ENCODE data around the gene RBM24.

RBM24 gene

DNA sequence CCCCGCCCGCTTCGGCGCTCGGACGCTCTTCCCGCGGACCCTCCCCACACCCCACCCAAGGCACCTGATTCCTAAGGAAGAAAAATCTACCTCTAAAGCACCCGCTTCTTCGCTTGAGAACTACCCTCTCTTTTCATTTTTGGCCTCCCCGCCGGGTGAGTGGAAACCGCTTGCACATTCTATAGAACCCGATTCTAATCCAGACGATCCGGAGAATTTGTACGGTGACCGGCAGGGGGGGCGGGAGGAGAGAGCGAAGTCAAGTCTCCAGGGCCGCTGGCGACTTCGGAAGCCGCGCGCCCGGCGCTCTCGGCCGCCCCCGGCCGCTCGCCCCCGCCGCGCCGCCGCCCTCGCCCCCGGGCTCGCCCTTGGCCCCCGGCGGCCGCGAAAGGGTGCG lies at the start of gene RBM24:
TSS of gene RBM24 (plus strand) at position 262 of the 397 bp plus-strand sequence. CDS start 221 bp downstream, outside the sequence.
- no peak for DNase-seq (ENCODE audit: low read depth in 2 of 2)

DNA sequence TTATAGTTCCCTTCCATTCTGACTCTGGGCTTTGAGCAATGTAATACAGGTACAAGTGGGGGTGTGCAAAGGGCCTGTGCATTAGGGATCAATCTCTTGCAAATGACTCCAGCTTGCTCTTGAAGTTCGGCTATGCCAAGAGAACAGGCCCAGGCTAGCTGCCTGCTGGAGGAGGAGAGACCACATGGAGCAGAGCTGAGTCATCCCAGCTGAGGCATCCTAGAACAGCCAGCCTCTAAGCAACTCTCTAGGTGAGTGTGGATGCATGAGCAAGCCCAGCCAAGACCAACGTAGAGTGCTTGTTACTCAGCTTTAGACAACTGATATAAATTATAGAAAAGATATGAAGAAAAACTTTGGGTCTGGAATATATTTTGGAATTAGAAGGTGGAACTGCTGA lies 47.6 kb upstream of the RBM24 start:
- no peak for DNase-seq (ENCODE audit: low read depth in 2 of 2)

DNA sequence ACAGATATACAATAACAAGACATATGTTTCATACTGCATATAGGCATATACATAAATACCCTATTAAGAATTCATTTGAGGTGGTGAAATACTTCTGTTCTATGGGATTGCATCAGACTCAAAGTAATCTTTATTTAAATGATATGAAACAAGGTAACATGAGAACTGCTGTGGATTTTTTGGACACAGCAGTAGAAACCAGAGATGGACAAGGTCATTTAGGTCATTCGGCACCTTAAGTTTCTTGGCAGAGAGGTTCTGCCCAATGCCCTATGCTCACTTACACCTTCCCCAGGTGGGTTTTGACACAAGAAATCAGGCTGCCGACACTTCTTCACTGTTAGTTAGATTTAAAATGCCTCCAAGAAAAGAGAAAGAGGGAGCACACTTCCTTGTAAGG lies 43.9 kb upstream of the RBM24 start:
- DNase-seq (ENCODE audit: low read depth in 2 of 2): no peak

DNA sequence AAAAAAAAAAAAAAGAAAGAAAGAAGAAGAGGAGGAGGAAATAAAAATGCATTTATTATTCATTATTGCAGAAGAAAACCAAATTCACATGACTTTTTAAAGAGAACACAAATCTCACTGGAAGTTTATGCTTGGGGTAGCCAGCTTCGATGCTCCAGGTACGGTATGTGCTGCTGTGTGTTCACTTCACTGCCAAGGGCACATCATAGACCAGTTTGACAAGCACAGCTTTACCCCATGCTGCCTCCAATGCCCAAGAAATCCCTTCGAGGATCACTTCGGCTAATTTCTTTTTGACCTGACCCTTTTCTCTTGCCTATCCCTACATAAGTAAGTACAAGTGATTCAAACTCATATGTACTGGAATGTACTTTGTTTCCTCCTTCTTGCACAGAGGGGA lies 41.9 kb upstream of the RBM24 start:
- no peak for DNase-seq (ENCODE audit: low read depth in 2 of 2)

DNA sequence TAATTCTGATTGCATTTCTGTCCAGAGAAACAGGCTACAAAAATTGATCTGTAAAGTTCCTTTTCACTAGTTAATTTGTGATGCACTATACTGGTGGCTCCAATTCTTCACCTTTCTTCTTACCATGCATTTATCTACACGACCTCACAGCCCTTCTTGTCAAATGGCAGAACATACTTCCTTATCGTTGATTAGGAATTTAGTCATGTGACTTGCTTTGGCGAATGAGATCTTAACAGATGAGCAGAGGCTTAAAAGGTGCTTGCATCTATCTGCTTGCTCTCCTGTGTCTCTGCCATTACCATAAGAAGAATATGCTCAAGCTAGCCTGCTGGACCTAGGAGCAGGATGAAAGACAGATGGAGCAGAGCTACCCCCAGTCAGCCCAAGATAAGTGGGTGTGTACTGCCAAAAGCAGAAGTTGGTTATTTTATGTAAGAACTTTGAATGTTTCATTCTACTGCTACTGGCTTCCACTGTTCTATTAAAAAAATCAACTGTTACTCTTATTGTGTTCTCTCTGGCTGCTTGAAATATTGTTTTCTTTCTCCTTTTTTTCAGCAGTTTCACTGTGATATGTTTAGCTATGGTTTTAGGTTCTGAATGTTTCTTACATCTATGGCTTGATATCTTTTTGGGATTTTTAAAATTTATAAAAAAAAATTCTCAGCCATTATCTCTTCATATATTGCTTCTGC lies 40.2 kb upstream of the RBM24 start:
- no peak for DNase-seq (ENCODE audit: low read depth in 2 of 2)

DNA sequence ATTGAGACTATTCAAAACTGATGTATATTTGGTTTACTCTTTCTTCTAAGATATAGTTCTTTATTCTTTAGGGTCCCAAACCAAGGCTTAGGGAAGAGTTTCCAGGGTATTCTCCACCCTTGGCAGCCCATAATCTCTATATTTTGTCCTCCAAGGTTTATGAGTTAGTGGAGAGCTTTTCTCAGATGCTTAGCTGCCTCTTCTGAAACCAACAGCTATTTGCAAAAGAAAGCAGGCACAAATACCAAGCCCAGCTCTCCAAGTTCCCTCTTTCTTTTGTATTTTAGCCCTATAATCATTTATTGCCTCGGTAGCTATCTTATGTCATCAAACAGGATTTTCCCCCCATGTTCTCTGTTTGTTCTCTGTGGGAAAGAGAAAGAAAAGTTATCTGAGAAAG lies 39.1 kb upstream of the RBM24 start:
- no peak for DNase-seq (ENCODE audit: low read depth in 2 of 2)

DNA sequence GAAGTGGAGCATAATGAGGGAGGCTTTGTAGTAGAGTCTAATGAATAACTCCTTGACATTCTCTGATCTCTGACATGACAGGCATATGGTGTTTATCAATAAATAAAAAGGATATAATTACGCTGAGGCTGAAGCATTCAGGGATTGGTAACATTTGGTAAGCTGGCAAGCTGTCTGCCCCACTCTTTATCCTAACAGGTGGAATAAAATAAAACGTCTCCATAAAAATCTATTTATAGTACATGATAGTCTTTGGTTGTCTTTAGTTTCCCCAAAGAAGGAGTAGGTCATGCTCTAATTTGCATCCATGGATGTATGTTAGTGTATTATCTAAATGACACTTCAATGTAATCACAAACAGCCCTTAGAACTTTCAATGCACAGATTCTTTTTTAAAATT lies 30.9 kb upstream of the RBM24 start:
- no peak for DNase-seq (ENCODE audit: low read depth in 2 of 2)

DNA sequence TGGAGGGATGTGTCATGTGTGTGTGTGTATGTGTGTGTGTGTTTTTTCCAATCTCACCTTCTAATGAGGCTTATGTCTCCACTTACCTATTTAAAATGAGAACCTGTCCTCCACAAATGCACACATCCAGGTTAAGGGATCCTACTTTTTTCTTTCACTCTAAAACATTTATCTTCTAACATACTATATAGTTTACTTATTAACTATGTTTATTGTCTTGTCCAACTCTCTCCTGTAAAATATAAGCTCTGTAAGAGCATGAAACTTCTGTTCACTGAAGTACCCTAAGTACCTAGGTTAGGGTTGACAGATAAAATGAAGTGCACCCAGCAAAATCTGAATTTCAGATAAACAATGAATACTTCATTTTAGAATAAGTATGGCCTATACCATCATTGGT lies 29.2 kb upstream of the RBM24 start:
- DNase-seq (ENCODE audit: low read depth in 2 of 2): no peak

DNA sequence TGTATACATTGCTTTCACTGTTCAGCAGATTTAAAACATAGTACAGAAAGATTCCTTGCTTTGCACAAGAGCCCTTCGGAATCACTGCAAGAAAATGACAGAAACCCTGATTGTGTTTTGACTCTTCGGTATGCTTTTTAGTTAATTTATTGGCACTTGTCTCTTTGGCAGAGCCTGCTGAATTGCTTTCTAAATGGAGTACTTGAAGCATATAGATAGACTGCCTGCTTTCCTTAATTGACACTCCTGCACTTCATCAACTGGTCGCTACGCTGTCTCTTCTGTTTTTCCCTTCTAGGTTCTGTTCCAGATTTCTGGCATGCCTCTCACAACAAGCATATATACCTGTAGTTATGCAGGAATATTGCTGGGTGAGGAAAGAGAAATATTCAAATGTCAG lies 22.4 kb upstream of the RBM24 start:
- no peak for DNase-seq (ENCODE audit: low read depth in 2 of 2)

DNA sequence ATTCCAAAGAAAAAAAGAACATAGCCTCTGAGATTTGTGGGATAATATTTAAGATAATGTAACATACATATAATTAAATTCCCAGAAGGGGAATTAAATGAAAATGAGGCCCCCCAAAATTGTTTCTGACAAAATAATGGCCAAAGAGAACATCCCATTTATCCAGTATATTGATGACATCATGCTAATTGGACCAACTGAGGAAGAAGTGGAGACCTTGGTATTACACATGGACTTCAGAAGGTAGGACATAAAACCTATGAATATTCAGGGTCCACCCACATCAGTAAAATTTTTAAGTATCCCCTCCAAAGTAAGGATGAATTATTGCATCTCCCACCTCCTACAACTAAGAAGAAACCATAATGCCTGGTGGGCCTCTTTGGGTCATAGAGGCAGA lies 15.6 kb upstream of the RBM24 start:
- no peak for DNase-seq (ENCODE audit: low read depth in 2 of 2)

DNA sequence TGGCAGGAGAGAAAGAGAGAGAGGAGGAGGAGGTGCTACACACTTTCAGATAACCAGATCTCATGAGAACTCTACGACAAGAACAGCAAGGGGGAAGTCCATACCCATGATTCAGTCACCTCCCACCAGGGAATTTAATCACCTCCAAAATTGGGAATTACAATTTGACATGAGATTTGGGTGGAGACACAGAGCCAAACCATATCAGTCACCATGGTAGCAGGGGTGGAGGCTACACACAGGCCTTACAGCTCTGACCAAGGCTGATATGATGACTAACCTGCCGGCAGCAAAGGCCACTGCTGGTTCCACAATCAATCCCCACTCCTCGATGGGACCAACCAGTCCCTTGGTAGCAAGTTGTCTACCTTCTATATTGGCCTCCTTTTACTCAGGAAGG lies 13.6 kb upstream of the RBM24 start:
- DNase-seq (ENCODE audit: low read depth in 2 of 2): no peak

DNA sequence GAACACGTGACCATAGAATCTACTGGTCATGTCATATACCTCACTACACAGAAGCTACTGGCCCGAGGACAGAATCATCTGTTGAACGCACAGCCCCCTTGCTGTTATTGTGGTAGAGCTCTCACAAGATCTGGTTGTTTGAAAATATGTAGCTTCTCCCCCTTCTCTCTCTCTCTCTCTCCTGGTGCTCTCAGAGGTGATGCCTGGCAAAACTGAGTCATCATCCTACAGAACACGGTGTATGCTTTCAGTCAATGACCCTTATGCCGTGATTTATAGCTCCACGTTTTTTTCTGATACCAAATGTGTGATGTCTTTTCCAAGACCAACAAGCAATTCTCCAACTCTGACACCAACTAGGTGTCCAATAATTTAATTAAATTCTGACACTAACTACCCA lies 13.0 kb upstream of the RBM24 start:
- no peak for DNase-seq (ENCODE audit: low read depth in 2 of 2)

DNA sequence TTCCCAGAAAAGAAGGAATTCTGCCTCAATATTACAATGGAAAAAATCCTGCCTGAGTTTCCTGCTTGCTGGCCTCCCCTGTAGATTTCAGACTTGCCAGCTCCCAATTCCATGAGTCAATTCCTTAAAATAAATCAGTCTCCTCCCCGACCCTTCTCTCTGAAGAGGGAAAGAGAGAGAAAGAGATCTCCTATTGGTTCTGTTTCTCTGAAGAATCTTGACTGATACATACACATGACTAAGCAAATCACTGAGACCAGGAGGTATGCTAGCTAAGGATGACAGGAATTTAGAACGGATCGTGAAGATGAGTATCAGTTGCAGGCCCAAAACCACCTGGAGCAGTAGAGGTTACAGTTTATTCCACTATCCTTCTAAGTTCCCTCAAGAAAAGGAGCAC lies 11.3 kb upstream of the RBM24 start:
- no peak for DNase-seq (ENCODE audit: low read depth in 2 of 2)

DNA sequence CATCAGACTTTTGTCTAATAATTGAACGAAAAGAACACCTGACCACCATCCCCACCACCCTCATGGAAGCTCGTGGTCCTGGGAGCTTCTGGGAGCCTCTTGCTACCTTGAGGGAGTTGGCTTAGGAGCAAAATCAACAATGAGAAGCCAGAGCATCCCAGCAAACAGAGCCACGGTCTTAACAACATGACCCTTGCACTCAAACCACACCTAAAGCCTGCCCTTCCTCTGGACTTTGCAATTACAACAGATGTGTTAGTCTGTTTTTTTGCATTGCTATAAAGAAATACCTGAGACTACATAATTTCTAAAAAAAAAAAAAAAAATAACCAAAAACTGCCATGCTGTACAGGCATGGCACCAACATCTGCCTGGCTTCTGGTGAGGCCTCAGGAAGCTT lies 9.5 kb upstream of the RBM24 start:
- no peak for DNase-seq (ENCODE audit: low read depth in 2 of 2)

DNA sequence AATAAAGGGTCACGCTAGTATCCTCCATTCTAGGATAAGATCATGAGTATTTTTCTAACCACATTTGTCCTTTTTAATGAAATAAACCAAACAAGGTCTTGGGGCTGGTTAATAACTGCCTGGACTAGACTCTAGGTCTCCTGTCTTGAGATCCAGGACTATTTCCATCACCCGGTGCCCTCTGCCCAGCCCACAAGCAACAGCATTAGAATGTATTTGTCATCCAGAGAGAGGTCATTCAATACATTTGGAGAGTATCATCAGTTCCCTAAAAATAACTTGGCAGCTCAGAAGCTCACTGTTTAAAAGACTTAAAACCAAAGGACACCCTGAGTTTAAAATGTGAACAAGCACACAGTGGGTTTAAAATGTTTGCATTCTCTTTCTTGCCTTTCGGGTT lies 4.4 kb upstream of the RBM24 start:
- DNase-seq (ENCODE audit: low read depth in 2 of 2): no peak

DNA sequence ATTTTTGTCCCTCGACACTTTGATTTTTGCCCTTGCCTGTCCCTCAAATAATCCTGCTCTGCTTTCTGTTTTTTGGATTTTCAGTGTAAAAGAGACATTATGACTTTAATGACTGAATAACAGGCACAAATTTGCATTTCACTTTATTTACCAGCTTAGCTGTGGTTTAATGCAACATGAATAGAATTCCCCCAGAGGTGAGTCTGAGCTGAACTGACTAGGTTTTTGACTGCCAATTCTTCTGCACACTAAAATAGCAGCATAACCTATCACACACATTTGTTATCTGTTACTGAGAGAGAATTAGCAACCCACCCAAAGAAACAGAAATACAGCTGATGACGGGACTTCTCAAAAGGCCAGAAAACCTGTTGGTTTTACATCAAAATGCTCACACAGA lies 3.9 kb upstream of the RBM24 start:
- DNase-seq (ENCODE audit: low read depth in 2 of 2): no peak

DNA sequence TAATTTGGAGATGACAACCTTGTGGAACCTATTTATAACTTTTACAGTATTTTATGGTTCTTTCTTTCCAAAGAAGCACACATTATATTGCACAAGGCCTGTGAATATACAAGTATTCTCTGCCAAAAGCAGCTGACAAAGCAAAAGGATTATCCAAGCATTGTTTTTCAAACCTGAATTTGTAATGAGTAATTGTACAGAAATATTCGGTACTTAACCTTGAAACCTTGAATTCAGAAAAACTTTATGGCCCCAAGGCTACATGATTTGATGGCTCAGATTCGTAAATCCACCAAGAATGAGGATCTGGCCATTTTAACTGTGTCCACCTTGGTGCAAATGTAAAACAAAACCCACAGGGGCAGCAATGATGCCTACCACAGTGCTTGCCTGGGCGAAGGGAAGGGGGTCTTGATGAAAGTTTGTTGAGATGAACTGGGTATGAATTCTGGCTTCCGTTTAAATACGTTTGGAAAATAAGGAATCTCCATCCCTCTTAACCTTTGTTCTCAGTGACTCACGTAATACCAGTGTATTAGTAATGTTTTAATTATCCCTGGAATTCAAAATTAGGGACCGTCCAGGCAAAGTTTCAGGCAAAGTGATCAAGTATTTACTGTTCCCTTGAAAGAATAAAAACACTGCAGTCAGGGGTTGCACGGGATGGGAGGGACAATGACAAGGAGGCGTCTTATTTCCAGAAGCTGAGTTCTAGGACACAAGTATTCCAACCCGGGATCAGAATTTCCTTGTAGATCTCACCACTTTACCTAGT lies 2.7 kb upstream of the RBM24 start:
- DNase-seq (ENCODE audit: low read depth in 2 of 2): no peak

DNA sequence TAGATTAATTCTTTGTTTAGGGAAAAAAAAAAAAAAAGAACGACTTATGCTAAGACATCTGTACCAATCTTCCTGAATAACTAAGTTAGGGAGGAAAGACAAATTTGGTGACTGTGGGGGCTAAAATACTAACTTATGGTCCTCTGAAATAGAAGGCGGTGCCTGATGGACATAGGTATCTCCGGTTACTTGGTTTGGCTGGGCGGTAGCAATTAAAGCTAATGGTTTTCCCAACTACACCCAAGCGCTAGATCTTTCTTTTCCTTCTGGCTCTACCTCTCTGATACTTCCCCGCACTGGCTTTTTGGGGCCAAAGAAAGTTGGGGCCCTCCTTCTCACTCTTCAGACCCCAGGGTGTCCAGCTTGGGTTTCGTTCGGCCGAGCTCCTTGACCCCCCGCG lies 1.0 kb upstream of the RBM24 start:
- DNase-seq (ENCODE audit: low read depth in 2 of 2): no peak

DNA sequence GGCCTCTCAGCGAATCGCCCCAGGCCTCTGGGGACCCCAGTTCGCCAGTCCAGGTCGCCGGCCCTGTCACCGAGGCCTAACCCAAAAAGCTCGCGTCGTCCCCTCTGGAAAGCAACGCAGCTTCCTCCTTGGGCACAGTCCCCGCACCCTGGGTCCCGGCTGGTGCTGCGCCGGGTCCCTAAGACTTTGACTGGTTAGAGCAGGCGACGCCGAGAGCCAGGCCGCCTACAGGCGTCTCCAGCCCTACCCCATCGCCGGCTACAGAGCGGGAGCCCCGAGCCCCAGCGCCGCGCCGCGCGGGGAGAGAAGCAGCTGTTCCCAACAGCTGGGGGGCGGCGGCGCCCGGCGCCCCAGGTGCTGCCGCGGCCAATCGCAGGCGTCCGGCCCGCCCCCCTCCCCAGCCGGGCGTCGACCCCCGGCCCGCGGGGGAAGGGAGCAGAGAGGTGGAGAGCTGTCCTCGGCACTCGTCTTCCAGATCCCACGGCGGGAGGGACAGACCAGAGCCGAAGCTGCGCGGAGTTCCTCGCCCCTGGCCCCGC lies 540 bp upstream of the RBM24 start:
- no peak for DNase-seq (ENCODE audit: low read depth in 2 of 2)

DNA sequence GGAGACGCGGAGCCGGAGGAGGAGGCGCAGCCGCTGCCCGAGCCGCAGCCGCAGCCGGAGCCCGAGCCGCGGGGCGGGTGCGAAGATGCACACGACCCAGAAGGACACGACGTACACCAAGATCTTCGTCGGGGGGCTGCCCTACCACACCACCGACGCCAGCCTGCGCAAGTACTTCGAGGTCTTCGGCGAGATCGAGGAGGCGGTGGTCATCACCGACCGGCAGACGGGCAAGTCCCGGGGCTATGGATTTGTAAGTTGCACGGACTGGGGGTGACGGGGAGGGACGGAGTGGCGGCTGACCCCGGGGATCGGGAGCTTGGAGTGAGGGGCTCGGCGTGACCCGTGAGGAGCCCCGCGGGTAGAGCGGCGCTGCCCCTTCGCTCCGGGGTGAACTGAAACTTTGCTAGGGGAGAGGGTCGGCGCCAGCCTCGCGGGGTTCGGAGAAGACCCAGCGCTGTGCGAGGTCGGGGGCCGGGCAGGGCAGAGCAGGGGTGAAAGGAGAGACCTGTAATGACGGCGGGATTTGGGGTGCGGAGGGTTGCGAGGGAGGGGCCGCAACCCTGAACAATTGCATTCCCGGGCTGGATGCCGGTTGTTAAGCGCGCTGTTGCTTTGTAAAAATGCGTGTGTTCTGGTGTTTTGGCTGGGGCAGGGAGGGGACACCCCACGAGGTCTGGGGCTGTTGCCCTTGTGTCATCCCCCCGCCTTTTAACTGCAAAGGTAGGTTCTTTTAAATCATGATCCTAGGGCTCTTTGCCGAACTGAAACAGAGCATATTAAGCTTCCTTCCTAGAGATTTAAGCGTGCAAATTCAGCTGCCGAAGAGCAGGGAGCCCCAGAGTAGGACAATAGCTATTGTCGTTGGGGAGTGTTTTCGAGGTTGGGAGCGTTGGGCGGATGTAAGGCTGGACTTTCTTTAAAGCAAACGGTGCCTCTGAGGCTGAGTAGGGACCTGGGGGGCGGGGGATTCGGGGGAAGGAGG lies 628 bp downstream of the RBM24 start:
- DNase-seq (ENCODE audit: low read depth in 2 of 2): no peak

DNA sequence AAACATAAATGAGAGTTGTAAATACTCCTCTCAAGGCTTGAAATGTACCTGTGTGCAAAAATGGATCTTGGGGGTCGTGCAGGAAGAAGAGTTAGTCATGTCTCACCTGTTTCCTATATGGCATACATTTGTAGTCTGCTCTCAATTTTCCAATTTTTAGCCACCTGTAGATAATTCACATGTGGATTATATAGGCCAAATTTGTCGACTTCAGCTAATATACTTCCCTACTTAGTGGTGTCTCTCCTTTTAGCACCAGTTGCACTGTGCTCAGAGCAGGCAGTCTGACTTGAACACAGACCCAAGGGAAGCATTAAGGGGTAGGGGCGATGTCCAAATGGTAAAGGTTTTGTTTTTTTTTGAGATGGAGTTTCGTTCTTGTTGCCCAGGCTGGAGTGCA lies 1.9 kb downstream of the RBM24 start:
- DNase-seq (ENCODE audit: low read depth in 2 of 2): no peak

DNA sequence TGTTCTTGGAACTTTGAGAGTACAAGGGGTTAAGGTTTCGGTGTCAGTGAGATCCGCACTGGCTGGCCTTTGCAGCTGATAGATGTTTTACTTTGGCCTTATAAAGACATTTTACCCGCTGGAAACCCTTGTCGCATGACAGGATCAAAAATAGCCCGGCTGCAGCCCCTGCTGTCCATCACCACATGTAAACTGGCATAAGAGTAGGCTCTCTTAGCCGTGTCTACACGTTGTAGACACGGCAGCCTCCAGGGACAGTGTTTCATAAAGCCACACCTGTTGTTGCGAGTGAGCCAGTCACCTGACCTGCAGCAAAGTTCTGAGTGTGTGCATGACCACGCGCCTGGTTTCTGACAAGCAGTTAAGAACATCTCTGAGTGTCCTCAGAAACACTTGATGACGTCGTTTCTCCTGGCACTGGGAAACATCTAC lies 8.5 kb downstream of the RBM24 start:
- DNase-seq (ENCODE audit: low read depth in 2 of 2): no peak
